Suprapubic skin (tissue), 4 donors: ENCODE data around the gene NBPF4.

Source experiments
- POLR2A ChIP-seq, 2 donors: fragments of 450-650 bp; IDR thresholded peaks; one replicate each; pipeline ENCODE4 v1.6.1; 2017; ENCODE audit warnings: antibody characterized with exemption in 2 of 2, mild to moderate bottlenecking in 2 of 2, moderate library complexity in 2 of 2
- POLR2AphosphoS5 ChIP-seq, 3 donors: sonication (generic); formaldehyde crosslinking; IDR thresholded peaks; one replicate each; pipeline ENCODE4 v1.6.1; 2017; ENCODE audit warnings: antibody characterized with exemption in 3 of 3
- TF ChIP-seq, protein P1 (sequence below), 2 donors: fragments of 200-600 bp in 1 of 2; fragments of 450-650 bp in 1 of 2; sonication (generic) in 1 of 2; IDR thresholded peaks; one replicate each; pipeline ENCODE4 v1.5.1; 2016 to 2019; ENCODE audit warnings: antibody characterized with exemption in 2 of 2, mild to moderate bottlenecking in 1 of 2, moderate library complexity in 1 of 2

DNA sequence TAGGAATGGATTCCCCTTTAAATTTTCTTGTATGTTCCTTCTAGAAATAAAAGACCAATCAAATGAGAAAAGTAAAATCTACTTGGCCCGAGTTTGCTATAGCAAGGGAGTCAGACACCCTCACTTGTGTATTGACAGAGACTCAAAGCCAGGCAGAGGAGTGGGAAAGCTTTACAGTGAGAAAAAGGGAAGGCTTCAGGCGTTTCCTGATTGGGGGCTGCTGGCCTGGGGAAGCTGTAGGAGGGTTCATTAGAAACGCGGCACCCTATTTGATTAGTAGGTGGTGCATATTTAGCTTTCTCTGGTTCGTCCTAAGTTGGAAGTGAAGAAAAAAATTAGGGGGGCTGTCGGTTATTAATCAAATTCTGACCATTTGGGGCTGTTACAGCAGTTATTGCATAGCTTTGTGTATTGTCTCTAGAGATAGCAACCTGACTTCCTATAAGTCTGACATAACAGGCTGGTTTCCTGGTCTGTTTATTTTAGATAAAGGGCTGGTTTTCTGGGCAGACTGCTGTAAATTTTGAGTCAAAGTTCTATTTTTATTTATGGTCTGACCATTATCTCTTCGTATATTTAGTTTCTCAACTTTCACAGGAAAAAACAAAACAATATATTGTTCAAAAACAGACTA, 53.8 kb downstream of the NBPF4 start:
- TF ChIP-seq POLR2A (IDR thresholded peaks at IDR 0.05) (no peak), POLR2AphosphoS5 (IDR thresholded peaks at IDR 0.05) (no peak)
- TF ChIP-seq, protein P1, sequence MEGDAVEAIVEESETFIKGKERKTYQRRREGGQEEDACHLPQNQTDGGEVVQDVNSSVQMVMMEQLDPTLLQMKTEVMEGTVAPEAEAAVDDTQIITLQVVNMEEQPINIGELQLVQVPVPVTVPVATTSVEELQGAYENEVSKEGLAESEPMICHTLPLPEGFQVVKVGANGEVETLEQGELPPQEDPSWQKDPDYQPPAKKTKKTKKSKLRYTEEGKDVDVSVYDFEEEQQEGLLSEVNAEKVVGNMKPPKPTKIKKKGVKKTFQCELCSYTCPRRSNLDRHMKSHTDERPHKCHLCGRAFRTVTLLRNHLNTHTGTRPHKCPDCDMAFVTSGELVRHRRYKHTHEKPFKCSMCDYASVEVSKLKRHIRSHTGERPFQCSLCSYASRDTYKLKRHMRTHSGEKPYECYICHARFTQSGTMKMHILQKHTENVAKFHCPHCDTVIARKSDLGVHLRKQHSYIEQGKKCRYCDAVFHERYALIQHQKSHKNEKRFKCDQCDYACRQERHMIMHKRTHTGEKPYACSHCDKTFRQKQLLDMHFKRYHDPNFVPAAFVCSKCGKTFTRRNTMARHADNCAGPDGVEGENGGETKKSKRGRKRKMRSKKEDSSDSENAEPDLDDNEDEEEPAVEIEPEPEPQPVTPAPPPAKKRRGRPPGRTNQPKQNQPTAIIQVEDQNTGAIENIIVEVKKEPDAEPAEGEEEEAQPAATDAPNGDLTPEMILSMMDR (IDR thresholded peaks at IDR 0.05) = no peak
